HG03060 (cell line): ENCODE results near the gene CHP1.
"Not testable (repeated sequence)": the region's sequence is repeated elsewhere in the genome, so short reads cannot be mapped to it uniquely, and the experiment has no call there.

Source experiments
- ATAC-seq: cut with Tn5 transposase; IDR thresholded peaks from one replicate; pipeline ENCODE4 v1.9.1; 2021; ENCODE audit warnings: low read depth, moderate number of reproducible peaks; ENCODE audit not compliant: unreplicated experiment

Gene CHP1

DNA sequence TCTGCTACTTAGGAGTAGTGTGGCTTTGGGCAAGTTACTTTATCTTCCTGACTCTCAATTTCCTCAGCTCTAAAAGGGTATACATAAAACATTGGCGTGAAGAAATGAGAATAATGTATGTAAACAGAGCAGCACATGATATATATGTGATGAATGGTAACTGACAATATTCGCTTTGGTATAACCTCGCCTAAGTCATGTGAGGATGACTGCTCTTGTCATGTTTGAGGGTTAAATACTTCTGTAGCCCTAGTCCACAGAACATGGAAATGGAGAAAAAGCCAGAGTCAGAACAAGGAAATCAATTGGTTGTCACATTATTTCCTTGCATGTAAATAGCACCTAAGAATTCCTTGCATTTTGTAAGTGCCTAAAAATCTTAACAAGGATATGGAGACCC lies 25.0 kb downstream of the CHP1 start:
- ATAC-seq, result no peak

DNA sequence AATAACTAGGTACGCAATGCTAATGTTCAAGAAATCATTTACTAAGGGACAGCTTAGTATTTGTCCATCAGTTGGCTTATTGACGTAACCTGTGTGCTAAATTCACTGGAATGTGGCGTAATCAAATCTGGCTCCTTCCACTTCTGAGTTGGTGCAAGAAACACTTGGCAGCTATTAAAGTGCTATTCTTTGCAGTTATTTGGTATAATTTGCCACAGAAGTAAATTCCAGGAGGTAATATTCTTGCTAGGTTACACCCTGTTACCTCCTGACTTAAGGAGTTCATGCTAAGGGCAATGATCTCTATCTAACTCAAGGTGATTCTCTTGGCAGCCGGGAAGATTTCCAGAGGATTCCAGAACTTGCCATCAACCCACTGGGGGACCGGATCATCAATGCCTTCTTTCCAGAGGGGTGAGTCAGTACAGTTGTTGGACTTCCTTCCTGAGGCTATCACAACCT lies 25.5 kb downstream of the CHP1 start:
- no peak for ATAC-seq

DNA sequence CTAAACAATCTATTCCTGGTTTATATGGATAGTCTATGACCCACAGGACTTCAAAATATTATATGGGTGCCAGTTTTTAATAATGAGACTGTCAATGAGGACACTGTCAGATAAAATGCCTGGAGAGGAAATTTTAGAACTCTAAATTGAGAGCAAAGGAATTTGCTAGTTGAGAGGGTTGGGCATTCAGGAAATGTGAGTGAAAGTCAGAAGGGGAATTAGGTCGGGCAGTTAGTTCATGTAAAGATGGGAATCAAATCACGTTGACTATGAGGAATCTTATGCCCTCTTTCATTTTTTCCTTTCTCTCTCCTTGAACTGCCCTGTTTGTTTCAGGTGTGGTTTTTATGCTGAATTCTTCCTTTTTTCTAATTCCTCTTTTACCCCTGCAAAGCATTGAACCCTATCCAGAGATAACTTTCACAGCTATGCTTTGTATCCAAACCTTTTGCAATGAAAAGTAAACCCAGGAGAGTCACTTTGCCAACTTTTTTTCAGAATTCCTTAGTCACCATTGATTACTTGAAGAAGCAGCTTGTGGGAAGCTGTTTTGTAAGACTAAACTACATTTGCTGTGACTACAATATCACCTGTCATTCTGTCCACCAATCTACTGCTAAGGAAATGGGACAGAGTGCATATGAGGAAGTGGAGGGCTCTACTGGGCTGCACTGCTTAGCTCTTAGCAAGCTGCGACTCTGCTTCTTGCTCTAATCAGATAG lies 27.8 kb downstream of the CHP1 start:
- ATAC-seq, result no peak

DNA sequence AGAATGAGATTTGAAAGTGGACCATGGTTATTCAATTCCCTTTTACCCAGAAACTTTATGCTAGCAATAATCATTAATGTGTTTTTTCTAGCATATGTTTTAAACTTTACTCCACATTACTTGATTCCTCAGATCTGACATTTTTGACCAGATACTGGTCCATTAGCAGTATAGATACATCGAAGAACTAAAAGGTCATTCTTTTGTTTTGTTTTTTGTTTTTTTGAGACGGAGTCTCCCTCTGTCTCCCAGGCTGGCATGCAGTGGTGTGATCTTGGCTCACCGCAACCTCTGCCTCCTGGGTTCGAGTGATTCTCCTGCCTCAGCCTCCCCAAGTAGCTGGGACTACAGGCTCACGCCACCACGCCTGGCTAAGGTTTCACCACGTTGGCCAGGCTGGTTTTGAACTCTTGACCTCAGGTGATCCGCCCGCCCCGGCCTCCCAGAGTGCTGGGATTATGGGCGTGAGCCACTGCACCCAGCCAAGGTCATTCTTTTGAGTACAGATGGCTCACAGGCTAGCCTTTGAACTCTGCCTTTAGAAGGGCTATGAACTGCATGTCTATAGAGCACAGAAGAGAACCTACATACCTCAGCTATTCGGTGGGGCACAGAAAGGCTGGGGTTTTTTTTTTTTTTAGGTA lies 28.6 kb downstream of the CHP1 start:
- no peak for ATAC-seq

DNA sequence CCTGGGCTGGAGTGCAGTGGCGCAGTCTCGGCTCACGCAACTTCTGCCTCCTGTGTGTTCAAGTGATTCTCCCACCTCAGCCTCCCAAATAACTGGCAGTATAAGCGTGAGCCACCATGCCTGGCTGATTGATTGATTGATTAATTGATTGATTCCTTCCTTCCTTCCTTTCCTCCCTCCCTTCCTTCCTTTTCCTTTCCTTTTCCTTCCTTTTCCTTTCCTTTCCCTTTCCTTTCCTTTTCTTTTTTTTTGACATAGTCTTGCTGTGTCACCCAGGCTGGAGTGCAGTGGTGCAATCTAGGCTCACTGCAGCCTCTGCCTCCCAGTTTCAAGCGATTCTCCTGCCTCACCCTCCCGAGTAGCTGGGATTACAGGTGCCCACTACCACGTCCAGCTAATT lies 29.9 kb downstream of the CHP1 start:
- not testable (repeated sequence) for ATAC-seq

DNA sequence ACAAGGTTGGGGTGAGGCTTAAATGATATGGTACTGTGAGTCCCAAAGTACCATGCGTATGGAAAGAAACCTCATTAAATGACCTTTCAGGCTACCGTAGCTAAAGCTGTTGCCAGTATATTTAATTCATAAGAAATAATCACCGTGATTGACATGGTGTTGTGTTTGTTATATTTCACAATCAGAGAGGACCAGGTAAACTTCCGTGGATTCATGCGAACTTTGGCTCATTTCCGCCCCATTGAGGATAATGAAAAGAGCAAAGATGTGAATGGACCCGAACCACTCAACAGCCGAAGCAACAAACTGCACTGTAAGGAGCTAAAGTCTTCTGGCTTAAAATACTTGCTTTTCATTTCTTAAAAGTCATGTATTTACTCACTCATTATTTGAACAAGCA lies 31.5 kb downstream of the CHP1 start:
- no peak for ATAC-seq

DNA sequence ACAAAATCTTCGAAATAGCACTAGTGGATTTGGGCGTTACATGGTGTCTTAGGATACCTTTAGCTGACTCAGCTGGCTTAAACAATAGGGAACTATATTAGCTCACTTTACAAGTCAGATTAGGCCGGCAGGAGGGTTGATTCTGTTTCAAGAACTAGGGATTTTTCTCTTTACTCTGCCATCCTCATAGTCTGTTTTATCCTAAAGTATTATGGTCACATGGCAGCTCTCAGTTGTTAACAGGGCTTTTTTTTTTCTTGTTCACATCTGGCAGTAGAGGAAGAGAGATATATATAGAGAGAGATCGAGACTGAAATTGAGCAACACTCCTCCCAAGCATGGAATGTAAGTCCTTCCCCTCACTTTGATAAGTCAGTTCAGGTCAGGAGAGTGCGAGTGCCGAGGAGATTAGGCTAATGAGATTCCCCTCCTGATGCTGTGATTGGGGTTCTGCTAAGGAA lies 32.9 kb downstream of the CHP1 start:
- ATAC-seq, result no peak

DNA sequence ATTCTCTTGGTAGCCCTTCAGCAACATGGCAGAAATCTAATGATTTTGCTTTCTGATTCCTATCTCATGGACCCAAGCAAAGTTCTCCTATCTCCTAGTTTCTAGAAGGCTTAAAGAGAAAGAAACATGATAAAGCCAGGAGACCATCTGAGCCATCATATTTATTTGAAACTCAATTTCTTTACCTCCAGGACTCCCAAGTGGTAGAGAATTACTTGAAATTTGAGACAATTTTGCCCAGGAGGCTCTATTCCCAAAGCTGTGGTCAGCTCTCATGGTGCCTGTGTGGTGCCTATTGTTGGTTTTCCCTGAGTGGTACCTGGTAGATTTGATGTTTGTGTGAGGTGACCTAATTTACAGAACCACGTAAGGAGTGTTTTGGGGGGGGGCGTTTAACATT lies 38.8 kb downstream of the CHP1 start:
- no peak for ATAC-seq

DNA sequence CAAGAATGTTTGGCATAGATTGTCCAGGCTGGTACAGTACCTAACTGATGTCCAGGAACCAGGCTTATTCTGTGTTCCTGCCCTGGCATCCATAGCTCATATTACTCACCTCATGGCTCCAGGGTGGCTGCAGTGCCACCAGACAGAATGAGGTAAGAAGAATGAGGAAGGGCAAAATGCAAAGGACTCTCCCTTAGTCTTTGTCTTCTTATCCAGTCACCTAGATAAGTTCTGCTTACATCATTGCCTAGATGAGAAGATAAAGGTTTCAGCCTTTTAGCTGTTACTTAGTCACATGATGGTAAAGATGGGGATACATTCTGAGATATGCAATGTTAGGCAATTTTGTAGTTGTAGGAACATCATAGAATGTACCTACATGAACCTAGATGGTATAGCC lies 45.8 kb downstream of the CHP1 start:
- ATAC-seq, result no peak

DNA sequence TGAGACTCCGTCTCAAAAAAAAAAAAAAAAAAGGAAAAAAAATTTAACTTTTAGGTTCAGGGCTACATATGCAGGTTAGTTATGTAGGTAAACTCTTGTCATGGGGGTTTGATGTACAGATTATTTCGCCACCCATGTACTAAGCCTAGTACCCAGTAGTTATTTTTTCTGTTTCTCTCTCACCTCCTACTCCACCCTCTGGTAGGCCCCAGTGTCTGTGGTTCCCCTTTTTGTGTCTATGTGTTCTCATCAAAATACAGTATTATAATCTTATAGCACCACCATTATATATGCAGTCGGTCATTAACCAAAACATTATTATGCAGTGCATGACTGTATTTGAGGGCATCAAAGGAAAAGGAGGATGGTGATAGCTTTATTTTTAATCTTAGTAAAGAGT lies 47.3 kb downstream of the CHP1 start:
- ATAC-seq, result no peak

DNA sequence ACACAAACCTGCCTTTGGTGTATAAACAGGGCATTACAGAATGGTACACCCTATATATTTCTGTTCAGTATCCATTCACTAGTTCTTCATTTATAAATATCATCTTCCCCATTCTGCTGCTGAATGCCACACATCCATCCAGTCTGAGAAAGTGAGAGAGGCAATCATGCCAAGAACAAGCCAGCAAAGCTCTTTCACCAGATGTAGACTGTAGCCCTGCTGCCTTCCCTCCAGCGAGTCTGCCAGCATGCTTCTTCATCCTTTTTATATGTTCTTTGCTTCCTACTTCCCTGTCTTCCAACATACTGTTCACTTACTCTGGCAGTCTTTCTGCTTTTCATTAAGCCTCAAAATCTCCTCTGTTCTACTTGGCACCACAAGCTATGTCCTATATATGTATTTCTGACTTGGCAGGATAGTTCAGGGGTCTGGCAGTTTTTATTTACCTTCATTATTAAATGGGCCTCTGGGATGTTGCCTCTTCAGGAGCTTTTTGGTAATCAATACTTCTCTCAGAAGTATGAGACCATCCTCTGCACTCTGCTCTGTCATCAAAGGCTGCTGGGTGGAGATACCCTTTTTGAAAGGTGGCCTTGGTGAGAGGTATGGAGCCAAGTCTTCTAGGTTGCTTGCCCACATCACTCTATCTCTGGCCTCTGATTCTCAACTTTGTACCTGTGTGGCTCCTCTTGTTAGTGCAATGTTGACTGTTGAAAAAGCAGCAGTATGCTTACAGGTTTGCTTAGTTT lies 48.6 kb downstream of the CHP1 start:
- ATAC-seq, result no peak

DNA sequence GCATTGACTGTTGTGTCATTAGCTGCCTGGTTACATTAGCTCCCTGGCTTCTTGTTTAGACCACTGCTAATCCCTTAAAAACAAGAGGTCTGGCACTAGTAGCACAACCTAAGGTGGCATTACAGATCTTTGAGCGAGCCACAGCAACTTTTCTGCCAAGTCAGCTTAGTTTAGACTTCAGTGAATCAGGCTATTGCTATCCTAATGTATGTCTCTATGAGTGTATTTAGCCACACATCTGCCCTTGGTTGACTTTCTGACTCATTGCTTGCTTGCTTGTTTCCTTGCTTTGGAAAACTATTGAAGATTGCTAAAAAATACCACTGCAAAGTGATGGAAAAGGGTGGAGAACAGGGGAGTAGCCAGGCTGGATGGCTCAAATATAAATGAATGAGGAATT lies 50.2 kb downstream of the CHP1 start:
- no peak for ATAC-seq

DNA sequence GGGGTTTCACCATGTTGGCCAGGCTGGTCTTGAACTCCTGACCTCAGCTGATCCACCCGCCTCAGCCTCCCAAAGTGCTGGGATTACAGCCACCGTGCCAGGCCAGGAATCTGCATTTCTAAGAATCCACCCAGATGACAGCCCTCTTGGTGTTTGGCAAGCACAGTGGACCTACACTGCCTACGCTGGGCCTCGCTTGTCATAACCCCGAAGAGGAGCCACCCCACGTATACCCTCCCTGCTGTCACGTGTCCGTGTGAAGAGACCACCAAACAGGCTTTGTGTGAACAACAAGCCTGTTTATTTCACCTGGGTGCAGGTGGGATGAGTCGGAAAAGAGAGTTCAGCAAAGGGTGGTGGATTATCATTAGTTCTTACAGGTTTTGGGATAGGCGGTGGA lies 51.4 kb downstream of the CHP1 start:
- not testable (repeated sequence) for ATAC-seq

DNA sequence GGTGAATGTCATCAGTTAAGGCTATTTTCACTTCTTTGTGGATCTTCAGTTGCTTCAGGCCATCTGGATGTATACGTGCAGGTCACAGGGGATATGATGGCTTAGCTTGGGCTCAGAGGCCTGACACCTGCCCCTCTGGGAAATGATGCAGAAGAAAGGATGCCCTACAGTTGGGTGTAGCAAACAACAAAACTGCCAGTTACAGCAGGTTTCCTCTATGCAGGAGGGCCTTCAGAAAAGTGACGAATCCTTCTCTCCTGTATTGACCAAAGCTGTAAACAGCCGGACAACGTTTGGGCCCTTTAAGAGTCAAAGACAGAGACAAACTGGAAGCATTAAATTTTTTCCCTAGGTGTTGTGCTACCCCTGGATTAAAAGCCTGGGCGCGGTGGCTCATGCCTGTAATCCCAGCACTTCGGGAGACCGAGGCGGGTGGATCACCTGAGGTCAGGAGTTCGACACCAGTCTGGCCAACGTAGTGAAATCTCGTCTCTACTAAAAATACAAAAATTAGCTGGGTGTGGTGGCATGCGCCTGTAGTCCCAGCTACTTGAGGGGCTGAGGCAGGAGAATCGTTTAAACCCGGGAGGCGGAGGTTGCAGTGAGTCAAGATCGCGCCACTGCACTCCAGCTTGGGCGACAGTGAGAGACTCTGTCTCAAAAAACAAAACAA lies 52.0 kb downstream of the CHP1 start:
- ATAC-seq, result not testable (repeated sequence)

DNA sequence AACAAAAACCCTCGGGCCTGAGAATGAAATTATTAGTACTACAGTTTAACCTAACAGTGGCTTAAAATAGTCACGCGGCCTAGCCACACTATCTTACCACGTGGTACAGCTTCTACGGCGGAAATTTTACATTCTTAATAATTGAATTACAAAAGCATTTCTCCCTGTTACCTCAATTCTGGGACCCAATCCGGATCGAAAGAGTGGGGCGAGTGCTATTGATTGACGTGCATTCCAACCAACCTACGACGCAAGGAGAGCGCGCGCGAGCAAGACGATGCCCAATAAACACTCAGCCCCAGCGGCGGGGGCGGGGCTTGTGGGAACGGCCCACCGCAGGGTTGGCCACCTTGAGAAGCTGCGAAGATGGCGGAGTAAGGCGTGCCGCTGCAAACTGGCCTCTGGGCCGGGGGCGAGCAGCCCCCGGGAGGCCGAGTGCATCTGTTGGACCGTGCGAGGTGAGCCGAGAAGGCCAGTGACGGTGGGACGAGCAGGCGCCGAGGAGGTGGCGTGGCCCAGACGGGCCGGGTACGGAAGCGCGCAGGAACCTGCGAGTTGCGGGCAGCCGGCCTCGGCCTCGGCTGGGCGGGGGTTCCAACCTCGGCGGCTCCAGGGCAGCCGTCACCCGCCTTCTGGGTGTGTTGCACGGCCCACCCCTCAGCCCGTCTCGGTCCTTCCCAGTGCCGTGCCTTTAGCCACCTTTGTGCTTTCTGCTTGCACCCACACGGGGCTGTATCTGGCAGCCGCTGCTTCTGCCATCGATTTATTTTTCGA lies 52.8 kb downstream of the CHP1 start:
- ATAC-seq, result peak; percentile 91

DNA sequence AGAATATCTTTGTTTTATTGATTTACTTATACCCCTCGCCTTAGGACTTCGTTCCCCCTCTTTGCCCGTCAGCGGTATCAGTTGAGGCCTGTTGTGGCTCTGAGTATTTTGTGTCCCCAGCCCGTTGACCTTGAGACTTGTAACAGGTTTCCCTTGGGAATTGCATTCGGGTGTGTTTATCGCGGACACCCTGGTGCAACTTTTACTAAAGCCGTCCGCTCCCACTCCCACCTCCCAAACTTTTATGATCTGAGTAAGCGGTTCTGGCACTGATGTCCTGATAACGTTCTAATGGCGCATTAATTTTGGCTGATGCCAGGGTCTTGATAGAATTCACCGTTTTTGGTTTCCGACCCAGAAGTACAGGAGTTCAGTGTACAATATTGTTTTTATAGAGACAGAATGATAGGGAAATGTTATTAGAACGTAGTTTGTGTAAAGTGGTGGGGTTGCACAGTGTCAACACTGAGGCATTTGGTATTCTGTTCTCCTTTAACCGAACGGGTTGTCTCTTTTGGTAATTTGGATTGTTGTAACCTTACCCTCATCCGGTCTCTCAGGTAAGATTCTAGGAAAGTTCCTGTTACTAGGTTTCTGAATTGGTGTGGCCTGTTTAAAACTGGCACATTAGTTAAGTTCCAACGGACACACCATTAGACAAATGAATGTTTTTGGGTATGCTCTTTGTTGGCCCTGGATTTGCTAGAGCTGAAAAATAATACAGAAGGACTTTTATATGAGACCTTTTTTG lies 53.5 kb downstream of the CHP1 start:
- no peak for ATAC-seq

DNA sequence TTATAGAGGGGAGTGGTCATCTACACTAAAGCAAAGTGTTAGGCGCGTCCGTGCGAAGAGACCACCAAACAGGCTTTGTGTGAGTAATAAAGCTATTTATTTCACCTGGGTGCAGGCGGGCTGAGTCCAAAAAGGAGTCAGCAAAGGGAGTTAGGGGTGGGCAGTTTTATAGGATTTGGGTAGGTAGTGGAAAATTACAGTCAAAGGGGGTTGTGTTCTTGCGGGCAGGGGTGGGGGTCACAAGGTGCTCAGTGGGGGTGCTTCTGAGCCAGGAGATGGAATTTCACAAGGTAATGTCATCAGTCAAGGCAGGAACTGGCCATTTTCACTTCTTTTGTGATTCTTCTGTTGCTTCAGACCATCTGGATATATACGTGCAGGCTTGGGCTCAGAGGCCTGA lies 54.2 kb downstream of the CHP1 start:
- no peak for ATAC-seq

DNA sequence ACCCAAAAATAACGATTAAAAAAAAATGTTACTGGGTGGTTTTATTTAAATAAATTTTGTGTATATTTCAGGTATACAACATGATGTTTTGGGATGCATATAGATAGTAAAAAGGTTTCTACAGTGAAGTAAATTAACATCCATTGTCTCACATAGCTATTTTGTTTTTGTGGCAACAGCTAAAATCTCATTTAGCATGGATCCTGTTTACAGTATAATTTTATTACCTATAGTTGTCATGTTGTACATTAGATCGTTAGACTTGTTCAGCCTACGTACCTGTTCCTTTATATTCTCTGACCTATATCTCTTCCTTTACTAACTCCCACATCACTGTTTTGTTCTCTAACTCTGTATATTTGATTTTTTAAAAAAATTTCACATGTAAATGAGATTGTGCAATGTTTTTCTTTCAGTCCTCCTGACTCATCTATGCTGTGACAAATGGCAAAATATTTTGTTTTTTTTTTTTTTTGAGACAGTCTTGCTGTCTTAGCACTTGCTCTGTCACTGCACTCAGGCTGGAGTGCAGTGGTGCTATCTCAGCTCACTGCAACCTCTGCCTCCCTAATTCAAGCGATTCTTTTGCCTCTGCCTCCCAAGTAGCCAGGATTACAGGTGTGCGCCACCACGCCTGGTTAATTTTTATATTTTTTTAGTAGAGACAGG lies 55.7 kb downstream of the CHP1 start:
- ATAC-seq, result no peak

DNA sequence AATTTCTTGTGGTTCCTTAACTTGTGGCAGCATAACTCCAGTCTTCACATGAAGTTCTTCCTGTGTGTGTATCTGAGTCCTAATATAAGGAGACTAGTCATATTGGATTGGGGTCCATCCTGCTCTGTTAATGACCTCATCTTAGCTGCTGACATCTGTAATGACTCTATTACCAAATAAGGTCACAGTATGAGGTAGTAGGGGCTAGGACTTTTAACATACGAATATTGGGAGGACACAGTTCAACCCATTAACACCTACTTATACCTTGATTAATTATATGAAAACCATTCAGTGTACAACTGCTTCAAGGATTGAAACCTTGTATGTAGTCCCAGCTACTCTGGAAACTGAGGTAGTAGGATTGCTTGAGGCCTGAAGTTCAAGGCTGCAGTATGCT lies 57.4 kb downstream of the CHP1 start:
- ATAC-seq, result no peak
